IMR-90 (cell line): ENCODE data around the gene MAFF. TPM values are rescaled to one million over a fixed set of nuclear protein-coding genes. Genes with fewer than 3 reads are reported as not detected.

Experiments used
- ATAC-seq: fragments of 200-7000 bp; cut with Tn5 transposase; 2 replicates; pipeline ENCODE4 v1.9.1; 2020; ENCODE audit warnings: low read depth, mild to moderate bottlenecking, moderate library complexity
- BruUV-seq: library from RNA; stranded (reverse); fragments of 400-500 nt; replicated peaks from 2 replicates; lab custom pipeline; 2021; lab: Mats Ljungman, UMichigan
- CTCF ChIA-PET: fragments of 300-600 bp; formaldehyde crosslinking; extraction: SDS; loops from one replicate; lab custom pipeline; 2021; ENCODE audit warnings: antibody characterized with exemption; lab: Yijun Ruan, JAX
- POLR2A ChIA-PET: fragments of 300-600 bp; sonication (Branson Sonifier 250); formaldehyde crosslinking; loops from one replicate; lab custom pipeline; 2022; ENCODE audit warnings: antibody characterized with exemption; ENCODE audit not compliant: unreplicated experiment; lab: Charles Lee
- DNase-seq: peaks from one replicate; pipeline ENCODE4 v3.0.0; 2013
- H2AFZ ChIP-seq: replicated peaks from 2 replicates; pipeline ENCODE3; 2013; ENCODE audit warnings: low read length, mild to moderate bottlenecking; ENCODE audit not compliant: poor library complexity
- H2AK5ac ChIP-seq: 2 replicates; pipeline ENCODE4 v1.6.1; 2013; ENCODE audit warnings: low read depth, low read length, inconsistent platforms
- H2AK9ac ChIP-seq: replicated peaks from 2 replicates; pipeline ENCODE3; 2013; ENCODE audit warnings: mild to moderate bottlenecking, low read depth, low read length, moderate library complexity; ENCODE audit not compliant: poor library complexity
- H2BK120ac ChIP-seq: 2 replicates; pipeline ENCODE4 v1.6.1; 2013; ENCODE audit warnings: low read depth, low read length, inconsistent platforms
- H2BK15ac ChIP-seq: 3 replicates; pipeline ENCODE4 v1.6.1; 2013; ENCODE audit warnings: low read depth, low read length, inconsistent platforms
- H2BK20ac ChIP-seq: 2 replicates; pipeline ENCODE4 v1.6.1; 2013; ENCODE audit warnings: low read depth, mild to moderate bottlenecking, inconsistent platforms, low read length, moderate library complexity
- H2BK5ac ChIP-seq: 2 replicates; pipeline ENCODE4 v1.6.1; 2013; ENCODE audit warnings: mild to moderate bottlenecking, low read depth, low read length, inconsistent platforms; ENCODE audit not compliant: poor library complexity, severe bottlenecking
- H3K14ac ChIP-seq: replicated peaks from 2 replicates; pipeline ENCODE4 v1.6.1; 2013; ENCODE audit warnings: low read depth, low read length, inconsistent platforms
- H3K18ac ChIP-seq: 2 replicates; pipeline ENCODE4 v1.6.1; 2013; ENCODE audit warnings: low read depth, low read length, control low read depth
- H3K23ac ChIP-seq: 2 replicates; pipeline ENCODE4 v1.6.1; 2013; ENCODE audit warnings: low read depth, low read length, inconsistent platforms
- H3K27ac ChIP-seq: 2 replicates; pipeline ENCODE4 v1.5.1; 2013; ENCODE audit warnings: mild to moderate bottlenecking, control low read depth, low read length; ENCODE audit not compliant: insufficient read depth
- H3K27me3 ChIP-seq: 2 replicates; pipeline ENCODE4 v1.6.1; 2013; ENCODE audit warnings: low read length; ENCODE audit not compliant: control insufficient read depth, insufficient read depth
- H3K36me3 ChIP-seq: 2 replicates; pipeline ENCODE4 v1.6.1; 2013; ENCODE audit warnings: low read length, mixed read lengths; ENCODE audit not compliant: control insufficient read depth, insufficient read depth
- H3K4ac ChIP-seq: 2 replicates; pipeline ENCODE4 v1.6.1; 2013; ENCODE audit warnings: low read depth, low read length, inconsistent platforms
- H3K4me1 ChIP-seq: 2 replicates; pipeline ENCODE4 v1.6.1; 2013; ENCODE audit warnings: low read length, mixed read lengths; ENCODE audit not compliant: control insufficient read depth, insufficient read depth
- H3K4me2 ChIP-seq: 2 replicates; pipeline ENCODE4 v1.6.1; 2013; ENCODE audit warnings: low read depth, mild to moderate bottlenecking, control low read depth, low read length, moderate library complexity
- H3K4me3 ChIP-seq: 2 replicates; pipeline ENCODE4 v1.5.1; 2013; ENCODE audit warnings: low read depth, mild to moderate bottlenecking, control low read depth, low read length, moderate library complexity; ENCODE audit not compliant: insufficient read depth
- H3K56ac ChIP-seq: 2 replicates; pipeline ENCODE4 v1.6.1; 2013; ENCODE audit warnings: low read length, inconsistent platforms; ENCODE audit not compliant: insufficient read depth; ENCODE audit errors: extremely low read depth
- H3K79me1 ChIP-seq, 2 experiments: 2 replicates each; pipeline ENCODE4 v1.6.1; 2013; ENCODE audit warnings: low read length in 2 of 2, inconsistent platforms in 1 of 2, low read depth in 1 of 2
- H3K9ac ChIP-seq: 2 replicates; pipeline ENCODE4 v1.6.1; 2013; ENCODE audit warnings: low read depth, low read length, control low read depth
- H3K9me1 ChIP-seq: 2 replicates; pipeline ENCODE4 v1.6.1; 2013; ENCODE audit warnings: low read length, inconsistent platforms; ENCODE audit not compliant: insufficient read depth
- H3K9me3 ChIP-seq: 2 replicates; pipeline ENCODE4 v1.6.1; 2013; ENCODE audit warnings: low read length; ENCODE audit not compliant: control insufficient read depth, insufficient read depth
- H4K20me1 ChIP-seq: 2 replicates; pipeline ENCODE4 v1.6.1; 2013; ENCODE audit warnings: low read length, inconsistent platforms; ENCODE audit not compliant: insufficient read depth
- H4K5ac ChIP-seq: 2 replicates; pipeline ENCODE4 v1.6.1; 2013; ENCODE audit warnings: mild to moderate bottlenecking, low read depth, low read length, control low read depth
- H4K8ac ChIP-seq, 2 experiments: 2 replicates each; pipeline ENCODE4 v1.6.1; 2013; ENCODE audit warnings: low read depth in 2 of 2, low read length in 2 of 2, control low read depth in 1 of 2, inconsistent platforms in 1 of 2
- H4K91ac ChIP-seq: 2 replicates; pipeline ENCODE4 v1.6.1; 2013; ENCODE audit warnings: low read depth, low read length, inconsistent platforms; ENCODE audit not compliant: insufficient read depth
- CEBPB ChIP-seq: IDR thresholded peaks from 2 replicates; pipeline ENCODE4 v1.6.1; 2012; ENCODE audit warnings: low read depth, low read length, improper control_type of control experiment
- FOS ChIP-seq: fragments of 150-350 bp; IDR thresholded peaks from 2 replicates; pipeline ENCODE4 v1.6.1; 2016; ENCODE audit warnings: low read depth, low read length
- MAFK ChIP-seq: IDR thresholded peaks from 2 replicates; pipeline ENCODE4 v1.6.1; 2012; ENCODE audit warnings: low read depth, low read length, improper control_type of control experiment
- RCOR1 ChIP-seq: IDR thresholded peaks from 2 replicates; pipeline ENCODE4 v1.6.1; 2012; ENCODE audit warnings: mild to moderate bottlenecking, low read length, improper control_type of control experiment; ENCODE audit not compliant: insufficient replicate concordance
- WGBS, 2 experiments: methylation state at CpG; one replicate each; pipeline versions ENCODE4 v1.1.5 to v1.1.7; 2013; ENCODE audit warnings: missing lambda C conversion rate in 2 of 2; ENCODE audit not compliant: insufficient read length in 1 of 2; ENCODE audit errors: extremely low coverage in 2 of 2; 5-methylcytosine and 5-hydroxymethylcytosine counted together
- dilution Hi-C: fragments of 300-500 bp; cut with HindIII; formaldehyde crosslinking; loops from one replicate; pipeline ENCODE4 v1.14.3; 2018; ENCODE audit warnings: low sequenced_read_pairs; ENCODE audit not compliant: unreplicated experiment
- in situ Hi-C: fragments of 300-500 bp; cut with MboI; formaldehyde crosslinking; loops from 3 replicates; pipeline ENCODE4 v1.14.3; 2019; ENCODE audit warnings: low sequenced_read_pairs, inconsistent platforms, mixed read lengths
- intact Hi-C: fragments of 100-400 bp; cut with micrococcal nuclease; formaldehyde crosslinking; loops from 2 replicates; pipeline ENCODE4 v1.10.0; 2022
- polyA plus RNA-seq, 3 experiments: library from polyadenylated mRNA; depleted of rRNA; stranded (reverse); fragments of >200 nt; gene quantifications; 2 replicates each; pipeline ENCODE4 v1.2.3, GENCODE V29; 2012; ENCODE audit warnings: low replicate concordance in 1 of 3
- total RNA-seq: library from RNA; depleted of rRNA; stranded (reverse); fragments of >200 nt; gene quantifications from 2 replicates; pipeline ENCODE4 v1.2.3, GENCODE V29; 2012

The MAFF gene
- total and polyA plus RNA-seq, 2 of the 4 experiments (the other 2 are of a cell fraction): 18.3 to 25.9 TPM

DNA sequence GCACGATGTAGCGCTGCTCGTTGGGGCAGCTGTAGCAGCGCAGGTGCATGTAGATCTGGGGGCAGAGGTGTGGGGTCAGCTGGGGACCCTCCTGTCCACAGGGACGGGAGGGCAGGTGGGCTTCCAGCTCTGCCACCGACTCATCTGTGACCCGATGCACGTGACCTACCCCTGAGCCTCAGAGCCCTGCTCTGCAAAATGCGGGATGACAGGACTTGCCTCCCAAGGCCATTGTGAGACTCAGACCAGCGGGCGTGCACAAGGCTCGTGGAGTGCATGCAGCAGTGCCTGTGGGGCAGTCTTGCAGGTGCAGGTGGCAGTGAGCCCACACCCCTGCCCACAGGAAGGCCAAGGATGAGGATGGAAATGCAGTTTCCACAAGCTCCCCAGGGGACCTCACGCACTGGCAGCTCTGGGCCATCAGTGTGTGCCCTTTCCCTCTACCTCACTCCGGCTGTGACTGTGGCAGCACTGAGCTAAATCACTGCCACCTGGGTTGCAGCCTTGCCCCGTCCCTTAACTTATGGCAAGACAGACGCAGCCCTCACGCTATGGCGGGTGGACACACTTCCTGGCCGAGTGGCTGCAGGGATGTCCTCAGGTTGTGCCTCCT, 44.4 kb downstream of the MAFF start:
- H3K4ac ChIP-seq: no peak overlapping the region
- H3K4me3 ChIP-seq: no peak overlapping the region
- dilution Hi-C loops (no loop called here), intact Hi-C loops (no loop called here), in situ Hi-C loops (no loop called here)
- no peak overlapping the region for H2BK120ac ChIP-seq
- peaks cover 41% of the 10 kb centered on the region for H4K20me1 ChIP-seq
- no peak for TF ChIP-seq RCOR1
- TF ChIP-seq MAFK: no peak
- no peak for TF ChIP-seq FOS
- TF ChIP-seq CEBPB: no peak
- H2BK15ac ChIP-seq: no peak overlapping the region
- 0 out of 2 replicates have a peak, but pooled peaks cover 3% of the 10 kb centered on the region for H3K9me3 ChIP-seq
- H3K23ac ChIP-seq: no peak overlapping the region
- no peak overlapping the region for H2AK5ac ChIP-seq
- BruUV-seq: no TSS peak
- H2BK20ac ChIP-seq: no peak overlapping the region
- H2AK9ac ChIP-seq: peak overlapping the region; percentile 9
- no peak overlapping the region for H3K14ac ChIP-seq
- no peak overlapping the region for H3K27ac ChIP-seq
- ChIA-PET CTCF (interaction anchor here (0.6 kb wide), 1 partner anchor 46 kb away, joined by 4 read pairs; no protein-coding TSS in a partner anchor), POLR2A (no interaction called here)
- H3K9ac ChIP-seq: no peak overlapping the region
- H3K4me2 ChIP-seq: no peak overlapping the region
- no peak overlapping the region for H3K18ac ChIP-seq
- H3K56ac ChIP-seq: no peak overlapping the region
- no peak overlapping the region for H4K91ac ChIP-seq
- no peak overlapping the region for H2BK5ac ChIP-seq
- DNase-seq: no peak
- peaks cover 34% of the 10 kb centered on the region for H3K36me3 ChIP-seq
- H3K27me3 ChIP-seq: no peaks in the 10 kb centered on the region
- no peak overlapping the region for H4K5ac ChIP-seq
- peaks cover 19% of the 10 kb centered on the region for H3K4me1 ChIP-seq
- H4K8ac ChIP-seq: no peak overlapping the region
- ATAC-seq: no peak
- H3K79me1 ChIP-seq: peaks cover 30 to 84% of the 10 kb centered on the region in 2 experiments
- peaks cover 20% of the 10 kb centered on the region for H3K9me1 ChIP-seq
- WGBS, 2 experiments: 94% methylated on average over 12 of the region's 19 CpGs; no CpG with 5 or more reads in 1 of the 2 experiments
- no peak overlapping the region for H2AFZ ChIP-seq
